Adipose tissue (tissue), 3 donors: ENCODE results near the gene PBX3. TPM values are rescaled to one million over a fixed set of nuclear protein-coding genes. Genes with fewer than 3 reads are reported as not detected.

Experiments
- H3K27ac ChIP-seq: one replicate; pipeline ENCODE4 v1.5.1; 2013; ENCODE audit warnings: low read depth, low read length
- WGBS, 3 donors: extraction: QIAGEN DNeasy Blood & Tissue Kit; methylation state at CpG; one replicate each; pipeline ENCODE4 v1.1.7; 2013; 5-methylcytosine and 5-hydroxymethylcytosine counted together
- polyA plus RNA-seq, 3 donors: library from polyadenylated mRNA; stranded (reverse); fragments of 200-250 nt; gene quantifications; one replicate each; pipeline ENCODE4 v1.2.3, GENCODE V29; 2013
- donor health status: healthy with polysubstance abuse.
- donor health status: Bipolar disorder and iron deficiency.
- donor health status: healthy.

The PBX3 gene
- polyA plus RNA-seq, 3 donors, result 9.2 to 16.5 (median 13.2) TPM

DNA sequence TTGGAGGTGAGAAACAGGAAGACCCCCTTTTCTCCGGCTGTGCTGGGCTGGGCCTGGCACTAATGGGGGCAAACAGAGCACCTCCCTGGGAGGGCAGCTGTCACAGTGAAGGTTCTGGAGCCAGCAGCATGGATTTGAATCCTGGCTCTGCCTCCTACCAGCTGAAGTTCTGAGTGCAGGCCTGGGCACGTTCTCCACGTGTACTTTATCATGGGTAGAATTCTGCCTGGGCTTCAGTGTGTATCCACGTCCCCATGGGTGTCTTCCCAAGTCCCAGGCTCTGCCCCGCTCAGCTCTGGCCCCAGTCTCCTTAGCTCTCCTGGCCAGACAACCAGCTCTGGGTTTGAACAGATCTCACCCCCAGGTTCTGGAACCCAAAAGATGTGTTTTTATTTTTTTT lies 223.2 kb downstream of the PBX3 start:
- no peak overlapping the region for H3K27ac ChIP-seq
- WGBS, 3 donors, result 82 to 93% (median 84%) methylated on average over 5 of the region's 5 CpGs

DNA sequence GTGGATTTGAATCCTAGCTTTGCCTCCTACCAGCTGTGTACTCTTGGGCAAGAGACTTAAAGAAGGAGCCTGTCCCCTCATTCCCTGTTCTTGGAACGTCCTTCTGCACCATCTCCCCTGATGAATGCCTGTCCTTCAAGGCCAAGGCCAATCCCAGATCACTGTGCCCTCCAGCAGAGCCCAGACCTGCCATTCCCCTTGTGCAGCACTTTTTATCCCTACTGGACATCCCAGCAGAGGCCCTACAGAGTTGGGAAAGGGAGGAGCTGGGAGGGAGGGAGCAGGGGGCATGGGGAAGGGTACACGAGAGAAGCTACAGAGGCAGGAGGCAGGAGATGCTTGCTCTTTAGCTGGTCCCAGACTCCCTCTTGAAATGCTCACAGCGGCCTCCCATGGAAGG lies 223.9 kb downstream of the PBX3 start:
- WGBS, 3 donors, result 61 to 78% (median 76%) methylated on average over 3 of the region's 3 CpGs

DNA sequence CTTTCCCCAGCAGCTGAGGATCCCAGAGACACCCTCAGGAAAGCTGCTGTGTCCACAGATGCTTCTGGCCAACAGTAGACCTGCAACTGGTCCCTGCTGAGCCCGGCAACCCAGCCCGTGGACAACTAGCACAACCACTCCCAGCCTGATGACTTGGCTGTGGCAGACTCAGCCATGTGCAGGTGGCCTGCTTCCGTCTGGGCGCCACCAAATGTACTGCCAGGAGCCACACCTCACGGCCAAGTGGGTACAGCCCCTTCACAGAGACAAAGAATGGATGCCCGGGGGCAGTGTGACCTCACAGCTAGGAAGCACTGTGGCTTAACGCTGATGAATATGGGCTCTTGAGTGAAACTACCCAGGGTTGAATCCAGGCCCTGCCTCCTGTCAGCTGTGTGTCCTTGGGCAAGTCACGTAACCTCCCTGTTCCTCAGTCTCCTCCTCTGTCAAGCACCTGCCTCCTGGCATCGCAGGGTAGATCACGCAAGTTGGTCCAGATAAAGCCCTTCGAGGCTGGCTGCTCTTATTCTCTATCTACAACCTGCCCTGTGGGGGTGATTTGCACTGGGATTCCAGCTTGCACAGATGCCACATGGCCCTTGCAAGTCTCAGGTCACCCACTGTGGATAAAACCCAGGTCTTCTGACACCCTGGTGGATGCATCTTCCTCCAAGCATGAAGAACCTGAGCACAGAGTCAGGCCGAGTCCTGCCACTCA lies 225.0 kb downstream of the PBX3 start:
- no peak overlapping the region for H3K27ac ChIP-seq
- 85 to 91% (median 88%) methylated on average over 12 of the region's 12 CpGs for WGBS, 3 donors

More for the DNA sequence above, 223.9 kb downstream of the PBX3 start:
- no peak overlapping the region for H3K27ac ChIP-seq

DNA sequence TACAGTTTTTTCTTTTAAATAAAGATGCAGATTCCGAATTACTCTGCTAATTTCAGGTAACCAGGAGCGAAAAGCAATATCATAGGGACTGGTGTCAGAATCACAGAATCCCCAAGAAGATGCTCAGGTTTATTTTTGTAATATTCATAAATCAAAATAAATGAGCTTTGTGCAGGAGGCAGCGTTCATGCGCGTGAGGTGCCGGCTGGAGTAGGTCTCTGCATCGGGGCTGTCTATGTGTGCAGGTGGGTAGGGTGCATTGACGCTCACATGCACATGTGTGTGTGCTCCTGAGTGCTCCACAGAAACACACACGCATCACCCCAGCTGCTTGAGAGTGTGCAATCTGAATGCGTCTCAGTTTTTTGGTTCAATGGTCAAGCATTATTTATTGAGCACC lies 226.4 kb downstream of the PBX3 start:
- 77 to 86% (median 85%) methylated on average over 10 of the region's 10 CpGs for WGBS, 3 donors
- H3K27ac ChIP-seq, result no peak overlapping the region

DNA sequence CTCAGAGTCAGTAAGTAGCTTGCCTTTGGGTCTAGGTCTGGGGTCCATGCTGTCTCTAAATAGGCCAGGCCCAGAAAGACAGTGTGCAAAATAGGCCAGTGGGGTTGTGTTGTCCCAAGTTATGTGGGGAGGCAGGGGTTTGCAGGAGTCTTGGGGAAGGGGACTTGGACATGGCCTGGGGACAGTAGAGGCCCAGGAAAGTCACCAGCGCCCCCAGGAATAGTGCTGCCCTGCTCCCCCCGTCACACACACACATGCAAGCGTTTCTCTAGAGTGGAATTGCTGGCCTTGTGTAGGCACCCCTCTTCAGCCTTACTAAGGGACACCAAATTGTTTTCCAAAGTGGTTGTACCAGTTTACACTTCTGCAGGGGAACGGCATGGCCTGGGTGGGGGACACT lies 227.5 kb downstream of the PBX3 start:
- no peak overlapping the region for H3K27ac ChIP-seq
- WGBS, 3 donors, result 90 to 94% (median 92%) methylated on average over 4 of the region's 4 CpGs

DNA sequence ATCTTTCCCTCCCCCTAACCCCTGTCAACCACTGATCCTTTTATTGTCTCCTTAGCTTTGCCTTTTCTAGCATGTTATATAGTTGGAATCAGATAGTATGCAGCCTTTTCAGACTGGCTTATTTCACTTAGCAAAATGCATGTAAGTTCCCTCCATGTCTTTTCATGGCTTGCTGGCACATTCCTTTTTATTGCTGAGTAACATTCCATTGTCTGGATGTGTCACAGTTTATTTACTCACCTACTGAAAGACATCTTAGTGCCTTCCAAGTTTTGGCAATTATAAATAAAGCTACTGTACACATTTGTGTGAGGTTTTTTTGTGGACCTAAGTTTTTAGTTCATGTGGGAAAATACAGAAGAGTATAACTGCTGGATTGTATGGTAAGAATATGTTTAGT lies 230.1 kb downstream of the PBX3 start:
- H3K27ac ChIP-seq, result no peak overlapping the region

DNA sequence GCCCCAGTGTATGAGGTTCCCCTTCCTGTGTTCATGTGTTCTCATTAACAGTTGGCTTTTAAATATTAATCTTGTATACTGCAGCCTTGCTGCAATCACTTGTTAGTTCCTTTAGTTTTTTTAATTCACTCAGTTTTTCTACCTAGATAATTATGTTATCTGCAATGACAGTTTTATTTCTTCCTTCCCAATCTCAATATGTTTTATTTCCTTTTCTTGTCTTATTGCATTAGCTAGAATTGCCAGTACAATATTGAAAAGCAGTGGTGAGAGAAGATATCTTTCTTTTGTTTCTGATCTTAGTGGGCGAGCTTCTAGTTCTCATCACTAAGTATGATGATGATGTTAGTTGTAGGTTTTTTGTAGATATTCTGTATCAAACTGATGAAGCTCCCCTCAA lies 232.2 kb downstream of the PBX3 start:
- no peak overlapping the region for H3K27ac ChIP-seq
- WGBS, 3 donors, result 92 to 98% (median 95%) methylated on average over 1 of the region's 1 CpG

DNA sequence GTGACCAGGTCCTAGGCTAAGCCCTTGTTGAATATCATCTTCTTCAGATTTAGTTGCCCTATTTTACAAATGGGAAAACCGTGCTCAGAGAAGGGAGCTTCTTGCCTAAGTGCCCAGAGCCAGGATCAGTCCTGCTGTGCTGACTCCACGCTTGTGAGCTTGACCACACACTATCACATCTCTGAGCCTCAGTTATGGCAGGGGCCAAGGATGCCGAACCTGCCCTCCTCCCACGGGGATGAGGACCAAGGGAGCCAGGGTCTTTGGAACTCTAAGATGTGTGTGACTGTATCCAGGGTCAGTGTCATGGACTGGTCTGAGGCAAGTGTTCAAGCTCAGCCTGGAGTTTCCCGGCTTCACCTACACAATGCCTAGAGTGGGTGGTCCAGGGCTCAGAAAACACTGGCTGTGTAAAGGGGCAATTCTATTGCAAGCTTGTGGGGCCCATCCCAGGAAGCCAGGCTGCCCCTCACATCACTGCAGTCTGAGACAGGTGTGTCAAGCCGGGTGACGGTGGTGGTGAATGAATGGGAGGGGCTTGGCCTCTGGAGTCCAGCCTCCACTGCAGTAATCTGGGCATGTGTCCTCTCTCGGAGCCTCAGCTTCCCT lies 235.7 kb downstream of the PBX3 start:
- H3K27ac ChIP-seq, result no peak overlapping the region
- WGBS, 3 donors, result 74 to 77% (median 77%) methylated on average over 8 of the region's 8 CpGs

DNA sequence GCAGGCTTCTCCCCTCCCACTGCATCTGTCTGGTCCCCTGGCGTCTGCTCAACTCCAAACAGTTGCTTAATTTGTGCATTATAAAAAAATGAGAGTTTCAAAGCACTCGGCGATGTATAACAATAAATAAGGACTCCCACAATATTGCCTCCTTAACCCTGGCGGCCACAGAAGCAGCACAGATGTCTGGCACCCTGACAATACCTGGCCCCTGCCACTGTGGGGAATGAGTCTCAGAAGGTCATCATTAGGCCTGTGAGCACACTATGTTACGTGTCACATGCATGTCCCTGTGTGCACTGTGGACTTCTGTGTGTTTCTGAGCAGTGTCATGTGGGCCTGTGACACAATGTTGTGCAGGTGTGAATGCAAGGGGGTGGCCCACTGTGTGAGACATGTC lies 236.5 kb downstream of the PBX3 start:
- H3K27ac ChIP-seq, result no peak overlapping the region
- 79 to 85% (median 81%) methylated on average over 5 of the region's 5 CpGs for WGBS, 3 donors

DNA sequence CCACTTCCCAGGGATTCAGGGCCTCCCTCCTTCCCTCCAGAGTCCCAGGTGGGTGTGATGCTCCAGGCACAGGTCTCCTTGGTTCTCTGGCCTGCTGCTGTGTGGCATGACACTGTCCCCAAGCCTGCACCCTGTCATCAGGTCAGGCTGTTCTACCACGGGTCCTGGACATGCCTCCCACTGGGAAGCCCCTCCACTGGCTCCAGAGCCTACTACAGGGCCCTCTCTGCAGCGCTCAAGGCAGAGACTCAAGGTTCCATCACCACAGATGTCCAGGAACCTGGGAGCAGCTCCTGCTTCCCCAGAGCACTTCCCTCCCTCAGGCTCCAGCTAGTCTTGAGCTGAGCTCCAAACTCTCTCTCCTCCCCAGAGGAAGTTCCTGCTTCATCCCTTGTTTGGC lies 237.3 kb downstream of the PBX3 start:
- 78 to 86% (median 80%) methylated on average over 2 of the region's 2 CpGs for WGBS, 3 donors
- no peak overlapping the region for H3K27ac ChIP-seq

DNA sequence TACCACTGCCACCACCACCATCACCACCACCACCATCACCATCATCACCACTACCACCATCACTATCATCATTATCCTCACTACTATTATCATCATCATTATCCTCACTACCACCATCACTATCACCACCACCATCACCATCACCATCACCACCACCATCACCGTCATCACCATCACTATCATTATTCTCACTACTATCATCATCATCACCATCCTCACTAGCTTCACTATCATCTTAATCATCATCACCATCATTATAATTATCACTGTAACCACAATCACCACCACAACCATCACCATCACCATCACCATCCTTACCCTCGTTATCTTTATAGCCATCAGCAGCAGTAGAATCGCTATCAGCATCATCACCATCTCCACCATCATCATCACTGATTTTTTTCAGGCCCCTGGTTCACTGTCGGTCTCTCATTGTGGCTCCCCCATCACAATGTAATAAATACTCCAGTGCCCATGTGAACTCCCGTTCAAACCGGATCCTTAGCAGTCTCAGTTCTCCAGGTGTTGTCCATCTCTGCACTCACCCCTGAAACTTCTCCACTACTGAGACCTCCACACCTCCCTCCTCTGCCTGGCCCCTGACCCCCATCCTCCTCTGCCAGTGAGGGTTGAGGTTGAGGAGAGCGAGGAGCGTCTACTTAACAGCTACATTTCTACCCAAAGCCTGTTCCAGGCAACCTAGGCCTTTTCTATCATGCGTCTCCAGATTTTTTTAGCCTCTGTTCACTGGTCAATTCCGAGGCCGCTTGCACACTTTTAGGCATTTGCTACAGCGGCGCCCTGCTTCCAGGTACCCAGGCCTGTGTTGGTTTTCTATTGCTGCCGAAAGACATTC lies 238.2 kb downstream of the PBX3 start:
- 85 to 89% (median 88%) methylated on average over 14 of the region's 14 CpGs for WGBS, 3 donors
- H3K27ac ChIP-seq, result no peak overlapping the region

DNA sequence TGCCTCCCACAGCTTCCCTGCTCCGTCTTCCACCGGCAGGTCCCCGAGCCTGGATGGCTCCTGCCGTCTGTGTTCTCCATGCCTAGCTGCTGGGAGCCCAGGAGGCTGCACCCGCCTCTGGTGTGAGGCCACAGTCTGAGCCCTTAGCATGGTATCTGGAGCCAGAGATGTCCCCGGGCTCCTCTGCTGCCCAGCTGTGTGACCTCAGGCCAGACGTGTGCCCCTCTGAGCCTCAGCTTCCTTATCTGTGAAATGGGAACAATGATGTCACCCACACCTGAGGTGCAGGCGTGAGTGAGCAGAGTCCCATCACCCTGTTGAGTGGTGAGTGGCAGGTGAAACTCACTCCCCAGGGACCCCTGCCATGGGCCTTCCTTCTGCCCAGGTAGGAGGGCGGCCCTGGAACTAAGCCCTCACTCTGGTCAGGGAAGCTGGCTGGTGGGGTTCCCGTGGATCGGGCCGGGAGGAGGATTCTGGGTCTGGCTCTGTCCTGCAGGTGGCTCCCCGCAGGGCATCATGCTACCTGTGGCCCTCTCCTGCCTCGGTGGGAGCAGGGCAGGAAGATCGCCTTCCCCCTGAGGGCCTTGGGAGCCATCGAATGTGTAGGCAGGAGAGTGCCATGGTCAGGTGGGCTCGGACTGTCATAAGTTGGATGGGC lies 239.0 kb downstream of the PBX3 start:
- no peak overlapping the region for H3K27ac ChIP-seq
- 81 to 85% (median 82%) methylated on average over 17 of the region's 17 CpGs for WGBS, 3 donors

DNA sequence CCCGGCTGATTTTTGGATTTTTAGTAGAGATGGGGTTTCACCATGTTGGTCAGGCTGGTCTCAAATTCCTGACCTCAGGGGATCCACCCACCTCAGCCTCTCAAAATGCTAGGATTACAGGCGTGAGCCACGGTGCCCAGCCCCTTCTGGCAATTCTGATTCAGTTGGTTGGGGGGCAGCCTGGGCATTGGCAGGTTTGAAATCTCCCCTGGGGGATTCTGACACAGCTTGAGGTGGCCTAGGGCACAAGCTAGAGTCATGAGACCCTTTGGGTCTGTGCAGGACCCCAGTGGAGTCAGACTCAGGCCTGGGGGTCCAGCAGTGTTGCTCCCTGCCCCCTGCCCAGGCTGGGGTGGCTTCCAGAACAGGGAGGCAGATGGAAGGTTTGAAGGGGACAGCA lies 239.8 kb downstream of the PBX3 start:
- no peak overlapping the region for H3K27ac ChIP-seq
- 76 to 91% (median 88%) methylated on average over 3 of the region's 3 CpGs for WGBS, 3 donors

DNA sequence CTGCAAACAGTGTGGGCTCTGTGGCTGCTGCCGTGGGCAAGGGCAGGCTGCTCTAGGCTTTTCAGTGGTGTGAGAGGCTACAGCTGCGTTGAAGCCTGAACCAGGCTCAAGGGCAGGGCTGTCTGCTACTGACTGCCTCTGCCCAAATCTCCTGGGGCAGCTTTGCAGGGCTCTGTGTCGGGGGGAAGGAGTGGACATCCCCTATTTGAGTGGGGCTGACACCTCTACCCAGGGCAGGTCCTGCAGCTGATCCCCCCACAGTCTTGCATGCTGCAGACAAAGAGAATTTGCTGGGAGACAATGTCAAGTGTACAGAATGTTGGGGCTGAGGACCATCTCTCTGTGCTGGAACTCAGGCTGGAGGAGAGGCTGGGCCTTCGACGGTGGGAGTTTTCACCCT lies 240.2 kb downstream of the PBX3 start:
- 66 to 82% (median 74%) methylated on average over 5 of the region's 5 CpGs for WGBS, 3 donors
- H3K27ac ChIP-seq, result no peak overlapping the region

DNA sequence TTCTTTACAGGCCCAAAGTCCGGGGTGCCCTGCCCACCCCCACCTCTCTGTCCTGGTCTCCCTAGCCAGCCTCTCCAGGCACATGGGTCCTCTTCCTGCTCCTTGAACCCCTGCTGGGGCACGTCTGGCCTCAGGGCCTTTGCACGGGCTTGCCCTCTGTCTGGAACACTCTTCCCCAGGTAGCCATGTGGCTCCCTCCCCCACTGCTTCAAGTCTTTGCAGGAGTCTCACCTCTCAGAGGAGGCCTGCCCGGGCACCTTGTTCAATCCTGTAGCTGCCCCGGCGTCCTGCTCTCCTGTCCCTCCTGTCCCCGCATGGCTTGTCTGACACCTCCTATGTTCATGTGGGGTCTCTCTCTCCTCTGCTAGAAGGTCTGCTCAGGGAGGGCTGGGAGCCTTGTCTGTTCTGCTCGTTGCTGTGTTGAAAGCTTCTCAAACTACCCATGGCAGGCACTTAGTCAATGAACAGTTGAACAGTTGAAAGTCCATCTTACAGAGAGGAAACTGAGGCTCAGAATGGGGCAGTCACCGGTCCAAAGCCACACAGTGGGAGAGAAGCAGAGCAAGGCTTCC lies 241.4 kb downstream of the PBX3 start:
- WGBS, 3 donors, result 80 to 85% (median 83%) methylated on average over 9 of the region's 9 CpGs
- H3K27ac ChIP-seq, result no peak overlapping the region

DNA sequence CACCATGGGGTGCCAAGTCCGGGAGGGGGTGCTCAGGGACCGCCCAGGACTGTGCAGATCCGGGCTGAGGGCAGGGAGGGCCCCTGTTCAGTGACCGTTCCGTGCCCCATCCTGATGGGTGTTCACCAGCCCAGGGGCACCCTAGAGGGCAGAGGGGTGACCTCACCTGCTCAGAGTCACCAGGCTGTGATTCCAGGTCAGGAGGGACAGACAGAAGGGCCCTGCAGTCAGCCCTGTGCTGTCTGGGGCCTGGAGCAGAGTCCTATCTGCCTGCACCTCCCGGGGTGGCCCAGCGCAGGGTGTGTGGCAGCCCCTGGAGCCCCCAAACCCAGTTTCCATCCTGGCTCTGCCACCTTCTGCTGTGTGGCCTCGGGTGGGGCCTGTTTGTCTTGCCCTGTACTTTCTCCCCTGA lies 241.9 kb downstream of the PBX3 start:
- WGBS, 3 donors, result 82 to 85% (median 84%) methylated on average over 7 to 8 of the region's 8 CpGs
- H3K27ac ChIP-seq, result no peak overlapping the region

DNA sequence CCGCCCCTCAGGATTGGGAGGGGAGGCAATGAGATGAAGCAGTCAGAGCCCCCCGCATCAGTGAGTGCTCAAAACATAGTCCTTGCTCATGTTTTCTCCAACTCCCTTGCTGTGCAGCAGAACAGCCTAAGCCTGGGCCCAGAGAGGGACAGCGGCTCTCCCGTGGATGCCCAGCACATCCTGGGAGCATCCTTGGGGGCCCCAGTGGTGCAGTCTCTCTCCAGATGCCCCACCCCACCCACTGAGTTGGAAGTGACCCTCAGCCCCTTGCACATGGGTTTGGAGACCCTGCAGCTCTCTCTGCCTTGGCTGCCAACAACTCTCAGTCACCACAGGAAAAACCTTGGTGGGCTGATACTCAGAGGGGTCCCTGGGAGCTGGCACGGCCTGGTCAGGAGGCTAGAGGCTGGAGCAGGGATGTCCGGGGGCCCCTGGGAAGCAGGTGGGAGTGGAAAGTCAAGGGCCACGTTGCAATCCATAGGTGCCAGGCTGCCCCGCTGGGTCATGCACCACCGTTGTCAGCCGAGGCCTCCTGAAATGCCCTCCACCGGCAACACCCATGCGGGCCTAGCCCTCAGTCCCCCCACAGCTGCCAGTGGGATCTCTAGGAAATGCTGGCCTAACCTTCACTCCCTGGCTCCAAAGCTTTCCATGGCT lies 242.5 kb downstream of the PBX3 start:
- WGBS, 3 donors, result 89 to 91% (median 91%) methylated on average over 12 of the region's 12 CpGs

DNA sequence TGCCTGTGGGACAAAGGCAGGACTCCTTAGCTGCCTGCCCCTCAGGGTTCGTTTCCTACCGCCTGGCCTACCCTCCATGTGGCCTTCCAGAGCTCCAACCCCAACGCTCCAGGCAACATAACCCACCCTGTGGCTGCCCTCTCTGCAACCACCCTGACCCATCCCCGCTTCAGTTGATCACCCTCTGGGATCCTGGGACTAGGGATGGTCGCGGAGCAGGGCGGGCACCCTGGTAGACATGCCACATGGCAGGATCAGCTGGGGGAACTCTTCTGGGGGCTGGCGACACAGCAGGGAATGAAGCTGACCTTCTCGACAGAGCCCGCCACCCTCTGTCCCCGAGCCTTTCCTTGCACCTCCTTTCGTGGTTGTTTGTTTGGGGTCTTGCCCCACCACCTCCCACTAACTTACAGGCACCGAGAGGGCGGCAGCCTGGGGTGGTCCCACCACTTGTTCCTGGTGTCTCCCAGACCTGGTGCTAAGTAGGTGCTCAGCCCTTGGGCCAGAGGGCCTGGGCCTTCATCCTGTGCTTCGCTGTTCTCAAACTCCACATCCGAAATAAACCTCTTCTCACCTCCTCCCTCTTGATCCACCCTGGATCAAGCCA lies 243.1 kb downstream of the PBX3 start:
- 87 to 93% (median 92%) methylated on average over 15 to 16 of the region's 16 CpGs for WGBS, 3 donors
- H3K27ac ChIP-seq, result no peak overlapping the region

More for the DNA sequence above, 242.5 kb downstream of the PBX3 start:
- no peak overlapping the region for H3K27ac ChIP-seq
